CD4-positive, alpha-beta memory T cell (primary cell): ENCODE results near the gene HABP2. TPM values are rescaled to one million over a fixed set of nuclear protein-coding genes. Genes with fewer than 3 reads are reported as not detected.

ENCODE experiments used
- CTCF ChIA-PET: fragments of 350-600 bp; sonication (Branson Sonifier 250); formaldehyde crosslinking; loops from one replicate; lab custom pipeline; 2021; ENCODE audit warnings: inconsistent platforms; ENCODE audit not compliant: partially characterized antibody; lab: Charles Lee
- POLR2A ChIA-PET: fragments of 350-600 bp; sonication (Branson Sonifier 250); formaldehyde crosslinking; loops from one replicate; lab custom pipeline; 2021; ENCODE audit not compliant: partially characterized antibody; lab: Charles Lee
- DNase-seq, 5 donors: peaks; one replicate each; pipeline versions ENCODE4 v3.0.0 to v3.0.0-alpha.2; 2020 to 2022; ENCODE audit warnings: mixed read lengths in 1 of 5
- H3K27ac ChIP-seq: one replicate; pipeline ENCODE4 v1.7.0; 2013; ENCODE audit warnings: low read depth, low read length
- H3K27me3 ChIP-seq: 2 replicates; pipeline ENCODE4 v1.7.0; 2013; ENCODE audit warnings: mild to moderate bottlenecking, low read length, moderate library complexity; ENCODE audit not compliant: insufficient read depth
- H3K36me3 ChIP-seq: 2 replicates; pipeline ENCODE4 v1.7.0; 2013; ENCODE audit warnings: mild to moderate bottlenecking, low read length, moderate library complexity; ENCODE audit not compliant: insufficient read depth
- H3K4me1 ChIP-seq: 2 replicates; pipeline ENCODE4 v1.7.0; 2013; ENCODE audit warnings: mild to moderate bottlenecking, low read length, moderate library complexity; ENCODE audit not compliant: insufficient read depth
- H3K4me3 ChIP-seq, 2 donors: one replicate each; pipeline ENCODE4 v1.7.0; 2013; ENCODE audit warnings: low read length in 2 of 2, mild to moderate bottlenecking in 1 of 2
- H3K9me3 ChIP-seq, 2 donors: one replicate each; pipeline ENCODE4 v1.7.0; 2013; ENCODE audit warnings: low read length in 2 of 2, control low read depth in 1 of 2; ENCODE audit not compliant: control insufficient read depth in 1 of 2
- H3K27ac Mint-ChIP-seq, 7 donors: one replicate each; pipeline ENCODE4 v1.8.0; 2020 to 2021; ENCODE audit warnings: mixed read lengths in 7 of 7, mild to moderate bottlenecking in 6 of 7, inconsistent platforms in 3 of 7, moderate library complexity in 3 of 7
- H3K27me3 Mint-ChIP-seq, 2 donors: one replicate each; pipeline ENCODE4 v1.8.0; 2020 to 2021; ENCODE audit warnings: mixed read lengths in 2 of 2
- H3K36me3 Mint-ChIP-seq, 2 donors: one replicate each; pipeline ENCODE4 v1.8.0; 2020 to 2021; ENCODE audit warnings: mixed read lengths in 2 of 2, inconsistent platforms in 1 of 2, mild to moderate bottlenecking in 1 of 2
- H3K4me1 Mint-ChIP-seq, 4 donors: one replicate each; pipeline ENCODE4 v1.8.0; 2020 to 2021; ENCODE audit warnings: mixed read lengths in 4 of 4, mild to moderate bottlenecking in 1 of 4
- H3K4me3 Mint-ChIP-seq, 8 donors: one replicate each; pipeline ENCODE4 v1.8.0; 2020 to 2021; ENCODE audit warnings: mixed read lengths in 8 of 8, mild to moderate bottlenecking in 7 of 8, moderate library complexity in 6 of 8, inconsistent platforms in 3 of 8
- H3K9me3 Mint-ChIP-seq, 8 donors: one replicate each; pipeline ENCODE4 v1.8.0; 2020 to 2021; ENCODE audit warnings: mixed read lengths in 8 of 8, mild to moderate bottlenecking in 5 of 8, inconsistent platforms in 3 of 8, moderate library complexity in 1 of 8
- intact Hi-C: fragments of 100-400 bp; cut with micrococcal nuclease; formaldehyde crosslinking; loops from one replicate; pipeline ENCODE4 v1.15.1; 2023
- polyA plus RNA-seq, 2 donors: library from polyadenylated mRNA; unstranded; fragments of 300-500 nt; fragmentation: Illumina TruSeq; gene quantifications; one replicate each; pipeline ENCODE4 v1.2.3, GENCODE V29; 2021
- total RNA-seq, 2 experiments: library from RNA; stranded (reverse); gene quantifications; one replicate each; pipeline ENCODE4 v1.2.3, GENCODE V29; 2021

Gene HABP2
- total and polyA plus RNA-seq, 4 experiments from 2014 or later, result not detected

GRCh38 chr10:113578773-113579172 is 25.9 kb downstream of the HABP2 start:
- H3K9me3 ChIP-seq, result no peaks in the 10 kb centered on the region
- no peaks in the 10 kb centered on the region for H3K36me3 ChIP-seq
- H3K27ac ChIP-seq, result no peak overlapping the region
- H3K9me3 Mint-ChIP-seq, result peaks cover 0 to 2% (median 0%) of the 10 kb centered on the region in 8 donors
- DNase-seq, result no peak
- H3K27me3 Mint-ChIP-seq, result peaks cover 9 to 14% of the 10 kb centered on the region in 2 donors
- no peak overlapping the region for H3K4me3 ChIP-seq
- no peaks in the 10 kb centered on the region for H3K36me3 Mint-ChIP-seq
- CTCF ChIA-PET, result no interaction called here
- POLR2A ChIA-PET, result no interaction called here
- H3K4me1 Mint-ChIP-seq, result no peaks in the 10 kb centered on the region
- H3K27me3 ChIP-seq, result no peaks in the 10 kb centered on the region
- intact Hi-C loops, result no loop called here
- H3K4me3 Mint-ChIP-seq, result no peak overlapping the region
- H3K27ac Mint-ChIP-seq, result no peak overlapping the region
- H3K4me1 ChIP-seq, result no peaks in the 10 kb centered on the region

GRCh38 chr10:113581092-113581491 is 28.2 kb downstream of the HABP2 start:
- H3K27me3 ChIP-seq, result no peaks in the 10 kb centered on the region
- H3K4me1 Mint-ChIP-seq, result no peaks in the 10 kb centered on the region
- POLR2A ChIA-PET, result no interaction called here

DNA sequence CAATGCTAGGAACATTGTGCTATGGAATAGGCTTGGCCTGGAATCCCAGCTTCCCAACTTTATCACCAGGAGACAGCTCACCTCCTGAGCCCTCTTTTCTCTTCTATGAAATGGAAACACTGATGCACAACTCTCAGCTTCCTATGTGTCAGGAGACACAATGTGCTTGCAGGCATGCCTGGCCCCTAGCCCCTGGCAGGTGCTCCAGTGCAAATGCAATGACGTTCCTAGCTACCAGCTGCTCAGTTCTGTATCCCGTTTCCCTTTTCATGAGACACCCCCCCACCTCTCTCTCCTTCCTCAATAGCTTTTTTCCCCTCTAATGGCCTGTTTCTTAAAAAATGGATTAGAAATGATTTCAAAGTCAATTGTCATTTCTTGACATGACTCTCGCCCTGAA is 30.7 kb downstream of the HABP2 start:
- CTCF ChIA-PET, result no interaction called here
- no peaks in the 10 kb centered on the region for H3K9me3 ChIP-seq
- no peaks in the 10 kb centered on the region for H3K36me3 ChIP-seq
- H3K9me3 Mint-ChIP-seq, result peaks cover 0 to 2% (median 0%) of the 10 kb centered on the region in 8 donors
- no peaks in the 10 kb centered on the region for H3K27me3 ChIP-seq
- DNase-seq, result no peak
- no peaks in the 10 kb centered on the region for H3K4me1 ChIP-seq
- H3K4me3 Mint-ChIP-seq, result no peak overlapping the region
- no peaks in the 10 kb centered on the region for H3K36me3 Mint-ChIP-seq
- no peaks in the 10 kb centered on the region for H3K4me1 Mint-ChIP-seq
- intact Hi-C loops, result no loop called here
- H3K4me3 ChIP-seq, result no peak overlapping the region
- POLR2A ChIA-PET, result no interaction called here
- no peak overlapping the region for H3K27ac Mint-ChIP-seq
- H3K27ac ChIP-seq, result no peak overlapping the region
- H3K27me3 Mint-ChIP-seq, result peaks cover 7 to 17% of the 10 kb centered on the region in 2 donors

More at GRCh38 chr10:113581092-113581491, 28.2 kb downstream of the HABP2 start:
- DNase-seq, result no peak
- peaks cover 8 to 17% of the 10 kb centered on the region in 2 donors for H3K27me3 Mint-ChIP-seq
- H3K9me3 Mint-ChIP-seq, result peaks cover 0 to 2% (median 0%) of the 10 kb centered on the region in 8 donors
- Histone ChIP-seq H3K4me1 (no peaks in the 10 kb centered on the region), H3K4me3 (no peak overlapping the region), H3K9me3 (no peaks in the 10 kb centered on the region), H3K36me3 (no peaks in the 10 kb centered on the region), H3K27ac (no peak overlapping the region)
- peak overlapping the region in 1 of 7 donors; percentile 22 for H3K27ac Mint-ChIP-seq
- CTCF ChIA-PET, result no interaction called here
- H3K36me3 Mint-ChIP-seq, result no peaks in the 10 kb centered on the region
- no peak overlapping the region for H3K4me3 Mint-ChIP-seq
- intact Hi-C loops, result no loop called here

GRCh38 chr10:113585949-113586348 is 33.1 kb downstream of the HABP2 start:
- no peaks in the 10 kb centered on the region for H3K4me1 Mint-ChIP-seq

GRCh38 chr10:113589201-113589770 is 36.4 kb downstream of the HABP2 start:
- ChIA-PET POLR2A (no interaction called here), CTCF (no interaction called here)
- Histone ChIP-seq H3K36me3 (no peaks in the 10 kb centered on the region), H3K4me1 (no peaks in the 10 kb centered on the region), H3K4me3 (no peak overlapping the region), H3K27me3 (no peaks in the 10 kb centered on the region), H3K27ac (no peak overlapping the region), H3K9me3 (no peaks in the 10 kb centered on the region)
- no peaks in the 10 kb centered on the region for H3K36me3 Mint-ChIP-seq
- no peak overlapping the region for H3K4me3 Mint-ChIP-seq
- intact Hi-C loops, result no loop called here
- no peak for DNase-seq
- no peaks in the 10 kb centered on the region for H3K4me1 Mint-ChIP-seq
- no peak overlapping the region for H3K27ac Mint-ChIP-seq
- H3K9me3 Mint-ChIP-seq, result no peaks in the 10 kb centered on the region
- peaks cover 2 to 10% of the 10 kb centered on the region in 2 donors for H3K27me3 Mint-ChIP-seq

More at GRCh38 chr10:113585949-113586348, 33.1 kb downstream of the HABP2 start:
- ChIA-PET CTCF (no interaction called here), POLR2A (no interaction called here)
- Mint-ChIP-seq H3K27ac (no peak overlapping the region), H3K4me3 (no peak overlapping the region), H3K9me3 (peaks cover 0 to 2% (median 0%) of the 10 kb centered on the region in 8 donors), H3K36me3 (no peaks in the 10 kb centered on the region), H3K27me3 (peaks cover 6 to 17% of the 10 kb centered on the region in 2 donors)
- no peak for DNase-seq
- H3K4me1 ChIP-seq, result no peaks in the 10 kb centered on the region
- no peaks in the 10 kb centered on the region for H3K9me3 ChIP-seq
- H3K27ac ChIP-seq, result no peak overlapping the region
- H3K36me3 ChIP-seq, result no peaks in the 10 kb centered on the region
- intact Hi-C loops, result no loop called here
- H3K27me3 ChIP-seq, result no peaks in the 10 kb centered on the region
- H3K4me3 ChIP-seq, result no peak overlapping the region

- Histone ChIP-seq H3K36me3 (no peaks in the 10 kb centered on the region), H3K27ac (no peak overlapping the region), H3K4me1 (no peaks in the 10 kb centered on the region), H3K4me3 (no peak overlapping the region), H3K27me3 (no peaks in the 10 kb centered on the region), H3K9me3 (no peaks in the 10 kb centered on the region)
- Mint-ChIP-seq H3K4me3 (no peak overlapping the region), H3K9me3 (no peaks in the 10 kb centered on the region), H3K27me3 (peaks cover 2 to 8% of the 10 kb centered on the region in 2 donors), H3K27ac (no peak overlapping the region), H3K4me1 (no peaks in the 10 kb centered on the region), H3K36me3 (no peaks in the 10 kb centered on the region)
- ChIA-PET CTCF (no interaction called here), POLR2A (no interaction called here)
- DNase-seq, result no peak
- intact Hi-C loops, result no loop called here
Observed at GRCh38 chr10:113590581-113590980, 37.7 kb downstream of the HABP2 start.

- H3K27ac Mint-ChIP-seq, result no peak overlapping the region
- H3K4me3 Mint-ChIP-seq, result no peak overlapping the region
- POLR2A ChIA-PET, result no interaction called here
Observed at GRCh38 chr10:113592380-113592779, 39.5 kb downstream of the HABP2 start.

More at GRCh38 chr10:113592380-113592779, 39.5 kb downstream of the HABP2 start:
- Histone ChIP-seq H3K36me3 (no peaks in the 10 kb centered on the region), H3K27ac (no peak overlapping the region), H3K4me1 (no peaks in the 10 kb centered on the region), H3K9me3 (no peaks in the 10 kb centered on the region), H3K4me3 (no peak overlapping the region), H3K27me3 (no peaks in the 10 kb centered on the region)
- H3K4me1 Mint-ChIP-seq, result no peaks in the 10 kb centered on the region
- CTCF ChIA-PET, result no interaction called here
- H3K27me3 Mint-ChIP-seq, result peaks cover 3 to 11% of the 10 kb centered on the region in 2 donors
- no peaks in the 10 kb centered on the region for H3K9me3 Mint-ChIP-seq
- H3K36me3 Mint-ChIP-seq, result no peaks in the 10 kb centered on the region
- intact Hi-C loops, result no loop called here
- no peak for DNase-seq
